Measurements from ENCODE around the gene PELI1. TPM values are rescaled to one million over a fixed set of nuclear protein-coding genes. Genes with fewer than 3 reads are reported as not detected.
"Not testable (repeated sequence)": the region's sequence is repeated elsewhere in the genome, so short reads cannot be mapped to it uniquely, and the experiment has no call there.

Gene PELI1
- total RNA-seq, 2 experiments from 2014 or later = 38.4 to 42.9 TPM

DNA sequence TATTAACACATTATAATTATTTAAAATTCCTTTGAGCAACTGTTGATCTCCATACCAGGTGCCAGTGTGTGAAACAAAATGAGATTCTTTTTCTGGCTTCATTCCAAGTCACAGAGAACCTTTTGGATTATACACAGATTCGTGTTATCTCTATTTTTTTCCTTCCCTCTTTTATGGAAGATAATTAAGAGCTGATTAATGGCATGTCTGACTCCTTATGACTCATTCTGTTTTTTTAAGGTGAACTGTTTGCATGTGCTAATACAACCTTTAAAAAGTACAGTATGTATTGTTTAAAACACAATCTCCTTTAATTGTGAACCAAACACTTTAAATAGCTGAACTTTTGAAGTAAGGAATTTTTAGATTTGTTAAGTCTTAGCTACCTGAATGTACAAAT, 39.3 kb downstream of the PELI1 start:
- H3K27ac Mint-ChIP-seq = no peak overlapping the region
- DNase-seq = no peak
- no peak overlapping the region for H3K4me3 Mint-ChIP-seq
- intact Hi-C loops (cut with micrococcal nuclease) = no loop called here
- H3K9me3 Mint-ChIP-seq = no peaks in the 10 kb centered on the region
- H3K4me1 Mint-ChIP-seq (ENCODE audit: low read depth) = peaks cover 78% of the 10 kb centered on the region
- POLR2A ChIA-PET = interaction anchor here (0.9 kb wide), 1 partner anchor 14 kb away, joined by 3 read pairs; no protein-coding TSS in a partner anchor
- CTCF ChIA-PET = interaction anchor here (1.0 to 1.2 kb wide), 2 partner anchors 48 to 55 kb away, joined by 4 read pairs; no protein-coding TSS in a partner anchor
- H3K36me3 Mint-ChIP-seq = peaks cover 43% of the 10 kb centered on the region
- H3K27me3 Mint-ChIP-seq = no peaks in the 10 kb centered on the region

DNA sequence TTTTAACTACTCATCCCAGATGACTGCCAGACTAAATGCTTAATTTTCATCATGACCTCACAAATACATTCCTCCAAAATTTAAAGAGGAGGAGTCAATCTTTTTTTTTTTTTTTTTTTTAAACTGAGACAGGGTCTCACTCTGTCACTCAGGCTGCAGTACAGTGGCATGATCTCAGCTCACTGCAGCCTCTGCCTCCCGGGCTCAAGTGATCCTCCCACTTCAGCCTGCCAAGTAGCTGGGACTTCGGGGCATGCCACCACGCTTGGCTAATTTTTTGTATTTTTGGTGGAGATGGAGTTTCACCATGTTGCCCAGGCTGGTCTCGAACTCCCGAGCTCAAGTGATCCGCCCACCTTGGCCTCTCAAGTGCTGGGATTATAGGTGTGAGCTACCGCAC, 41.5 kb downstream of the PELI1 start:
- H3K27me3 Mint-ChIP-seq; H3K9me3 Mint-ChIP-seq; intact Hi-C loops (cut with micrococcal nuclease); DNase-seq; H3K4me3 Mint-ChIP-seq: not testable (repeated sequence)
- Mint-ChIP-seq H3K4me1 (ENCODE audit: low read depth) (peaks cover 67% of the 10 kb centered on the region), H3K36me3 (peaks cover 54% of the 10 kb centered on the region), H3K27ac (peak overlapping the region; percentile 49)
- ChIA-PET POLR2A (interaction anchor here (0.7 to 1.5 kb wide), 3 partner anchors 13 to 41 kb away, joined by 3 to 4 read pairs (median 3); no protein-coding TSS in a partner anchor), CTCF (interaction anchor here (0.6 to 1.9 kb wide), 3 partner anchors 209 to 228 kb away, joined by 3 to 6 read pairs (median 5); no protein-coding TSS in a partner anchor)

DNA sequence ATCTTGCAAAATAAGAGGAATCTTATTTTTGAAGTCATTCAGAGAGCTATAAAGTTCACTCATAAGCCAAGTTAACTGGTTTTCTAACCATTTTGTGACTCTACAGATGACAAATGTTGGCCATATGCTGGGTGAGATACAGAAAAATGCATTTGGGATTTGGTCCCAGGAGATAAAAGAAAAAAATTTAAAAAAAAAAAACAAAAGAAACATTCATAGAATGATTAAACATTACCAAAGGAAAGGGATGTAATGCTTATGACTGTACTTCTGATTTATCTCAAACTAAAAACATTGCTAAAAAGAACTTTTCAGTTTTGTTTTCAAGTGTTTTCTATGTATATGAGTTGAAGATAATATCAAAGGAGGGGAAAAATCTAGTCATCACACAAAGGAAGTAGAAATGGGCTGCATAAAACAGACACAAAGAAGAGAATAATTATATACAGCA, 43.1 kb downstream of the PELI1 start:
- POLR2A ChIA-PET = interaction anchor here (0.6 to 2.9 kb wide), 12 partner anchors 10 to 1784 kb away, joined by 3 to 20 read pairs (median 5); no protein-coding TSS in a partner anchor
- CTCF ChIA-PET = interaction anchor here (0.6 to 1.8 kb wide), 11 partner anchors 16 to 637 kb away, joined by 3 to 14 read pairs (median 4); no protein-coding TSS in a partner anchor
- Mint-ChIP-seq H3K36me3 (peaks cover 58% of the 10 kb centered on the region), H3K4me3 (peak overlapping the region; percentile 49), H3K27ac (peak overlapping the region; percentile 78), H3K27me3 (no peaks in the 10 kb centered on the region), H3K4me1 (ENCODE audit: low read depth) (peaks cover 63% of the 10 kb centered on the region), H3K9me3 (no peaks in the 10 kb centered on the region)
- DNase-seq = no peak
- intact Hi-C loops (cut with micrococcal nuclease) = loop anchor here (1.0 to 2.0 kb wide), 9 partner anchors 13 to 225 kb away; partner anchors contain the start of gene PELI1

DNA sequence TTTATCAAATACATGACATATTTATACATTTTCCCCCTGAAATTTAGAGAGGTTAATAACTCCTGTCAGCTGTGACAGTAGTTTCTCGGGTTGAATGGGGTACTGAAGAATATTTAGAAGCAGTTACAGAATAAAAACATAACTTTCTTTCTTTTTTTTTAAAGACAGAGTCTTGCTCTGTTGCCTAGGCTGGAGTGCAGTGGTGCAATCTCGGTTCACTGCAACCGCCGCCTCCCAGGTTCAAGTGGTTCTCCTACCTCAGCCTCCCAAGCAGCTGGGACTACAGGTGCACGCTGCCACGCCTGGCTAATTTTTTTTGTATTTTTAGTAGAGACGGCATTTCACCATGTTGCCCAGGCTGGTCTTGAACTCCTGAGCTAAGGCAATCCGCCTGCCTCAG, 43.6 kb downstream of the PELI1 start:
- Mint-ChIP-seq H3K36me3 (peaks cover 59% of the 10 kb centered on the region), H3K27ac (peak overlapping the region; percentile 78), H3K4me1 (ENCODE audit: low read depth) (peaks cover 58% of the 10 kb centered on the region)
- intact Hi-C loops (cut with micrococcal nuclease) = loop anchor here (2.0 kb wide), 1 partner anchor 102 kb away; no protein-coding TSS in a partner anchor
- ChIA-PET POLR2A (interaction anchor here (1.4 to 2.9 kb wide), 7 partner anchors 14 to 226 kb away, joined by 5 to 20 read pairs (median 8); no protein-coding TSS in a partner anchor), CTCF (interaction anchor here (0.9 to 1.8 kb wide), 6 partner anchors 17 to 228 kb away, joined by 3 to 14 read pairs (median 4); no protein-coding TSS in a partner anchor)
- not testable (repeated sequence) for H3K27me3 Mint-ChIP-seq, H3K4me3 Mint-ChIP-seq, H3K9me3 Mint-ChIP-seq, DNase-seq

DNA sequence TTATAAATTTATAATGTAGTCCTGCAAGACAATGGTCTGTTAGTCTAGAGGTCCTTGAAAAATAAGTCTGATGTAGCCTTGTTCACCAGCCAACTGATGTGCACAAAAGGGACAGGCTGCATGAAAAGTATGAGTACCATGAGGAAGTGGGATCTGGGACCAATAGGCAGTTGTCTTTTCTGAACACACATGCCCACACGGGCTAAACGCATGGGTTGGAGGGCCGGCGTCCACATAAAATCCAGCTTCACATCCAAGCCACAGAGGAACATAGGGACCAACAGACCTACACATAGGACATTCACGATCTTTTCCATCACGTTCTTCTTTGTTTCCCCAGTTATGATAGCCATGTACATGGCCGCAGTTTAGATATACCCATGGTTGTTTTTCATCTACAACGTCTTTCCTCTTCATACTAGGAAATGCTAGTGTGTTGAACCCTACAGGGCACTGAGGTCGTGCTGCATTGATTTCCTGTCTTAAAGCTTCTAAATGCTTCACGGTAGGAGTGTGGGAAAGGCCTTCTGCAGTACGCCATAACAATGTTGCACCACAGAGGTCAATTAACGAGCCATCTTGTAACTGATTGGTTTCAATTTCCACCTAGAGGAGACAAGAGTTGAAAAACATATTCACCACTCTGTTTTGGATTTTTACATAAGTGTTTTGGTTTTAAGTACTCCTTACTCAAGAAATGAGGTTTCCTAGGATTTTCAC, 49.4 kb downstream of the PELI1 start:
- Mint-ChIP-seq H3K9me3 (no peaks in the 10 kb centered on the region), H3K4me1 (ENCODE audit: low read depth) (peaks cover 18% of the 10 kb centered on the region), H3K4me3 (no peak overlapping the region), H3K27ac (no peak overlapping the region), H3K27me3 (no peaks in the 10 kb centered on the region), H3K36me3 (peaks cover 74% of the 10 kb centered on the region)
- no peak for DNase-seq
- intact Hi-C loops (cut with micrococcal nuclease) = no loop called here
- ChIA-PET CTCF (interaction anchor here (0.6 to 0.8 kb wide), 2 partner anchors 40 to 231 kb away, joined by 3 read pairs; no protein-coding TSS in a partner anchor), POLR2A (no interaction called here)

DNA sequence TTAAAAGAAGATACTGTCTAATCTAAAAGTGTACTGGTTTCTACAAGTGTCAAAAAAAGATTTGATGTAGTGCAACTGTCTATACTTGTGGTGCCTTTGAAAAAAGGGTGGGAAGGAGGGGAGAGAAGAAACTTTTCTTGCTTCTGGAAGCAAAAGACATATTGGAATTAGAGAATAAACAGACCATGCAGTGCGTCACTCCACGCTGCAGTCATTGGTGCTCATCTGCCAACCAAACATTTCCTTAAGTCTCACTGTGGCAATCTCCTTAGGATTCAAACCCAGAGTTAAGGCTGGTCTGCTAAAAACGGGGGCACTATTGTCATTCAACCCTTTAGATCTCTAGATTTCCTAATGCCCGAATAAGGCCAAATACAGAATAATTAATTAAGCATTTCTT, 50.9 kb downstream of the PELI1 start:
- H3K9me3 Mint-ChIP-seq = no peaks in the 10 kb centered on the region
- ChIA-PET POLR2A (no interaction called here), CTCF (no interaction called here)
- H3K27ac Mint-ChIP-seq = no peak overlapping the region
- peaks cover 11% of the 10 kb centered on the region for H3K4me1 Mint-ChIP-seq (ENCODE audit: low read depth)
- peaks cover 60% of the 10 kb centered on the region for H3K36me3 Mint-ChIP-seq
- intact Hi-C loops (cut with micrococcal nuclease) = no loop called here
- no peak for DNase-seq
- H3K27me3 Mint-ChIP-seq = no peaks in the 10 kb centered on the region
- H3K4me3 Mint-ChIP-seq = no peak overlapping the region

DNA sequence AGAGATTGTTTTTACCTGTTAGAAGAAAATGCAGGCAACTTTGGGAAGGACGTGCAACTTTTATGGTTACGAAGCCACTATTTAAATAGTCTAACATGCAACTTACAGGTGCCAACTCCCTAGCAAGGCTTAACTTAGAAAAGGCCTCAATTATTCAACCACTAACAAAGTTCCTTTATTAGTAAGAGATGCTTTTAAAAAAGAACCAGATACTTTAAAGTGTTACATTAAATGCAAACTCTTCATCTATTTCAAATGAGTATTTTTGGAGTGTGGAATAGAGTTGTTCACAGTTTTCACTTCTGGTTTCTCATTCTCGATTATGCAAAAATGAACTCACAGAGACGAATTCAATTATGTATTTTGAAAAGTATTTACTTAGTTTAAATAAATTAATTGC, 51.7 kb downstream of the PELI1 start:
- Mint-ChIP-seq H3K36me3 (peaks cover 52% of the 10 kb centered on the region), H3K9me3 (no peaks in the 10 kb centered on the region), H3K27me3 (no peaks in the 10 kb centered on the region), H3K4me1 (ENCODE audit: low read depth) (peaks cover 9% of the 10 kb centered on the region), H3K4me3 (no peak overlapping the region), H3K27ac (no peak overlapping the region)
- ChIA-PET POLR2A (no interaction called here), CTCF (no interaction called here)
- no peak for DNase-seq
- intact Hi-C loops (cut with micrococcal nuclease) = no loop called here

DNA sequence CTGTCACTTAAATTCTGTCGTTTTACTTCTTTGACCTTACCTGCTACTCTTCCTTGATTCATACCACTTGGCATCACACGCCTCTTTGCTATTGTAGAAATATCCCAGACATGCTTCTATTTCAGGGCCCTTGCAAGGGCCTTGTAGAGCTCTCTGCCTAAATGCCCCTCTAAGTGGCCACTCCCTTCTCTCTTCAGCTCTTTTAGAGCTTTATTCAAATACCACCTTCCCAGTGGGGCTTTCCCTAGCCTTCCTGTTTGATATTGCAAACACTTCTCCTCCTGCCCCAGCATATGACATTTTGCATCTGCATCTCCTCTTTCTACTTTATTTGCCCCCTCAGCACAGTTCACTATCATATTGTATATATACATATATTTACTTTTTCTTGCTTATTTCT, 54.0 kb downstream of the PELI1 start:
- H3K9me3 Mint-ChIP-seq = no peaks in the 10 kb centered on the region
- no peak overlapping the region for H3K4me3 Mint-ChIP-seq
- CTCF ChIA-PET = no interaction called here
- intact Hi-C loops (cut with micrococcal nuclease) = no loop called here
- peaks cover 7% of the 10 kb centered on the region for H3K4me1 Mint-ChIP-seq (ENCODE audit: low read depth)
- POLR2A ChIA-PET = no interaction called here
- DNase-seq = no peak
- no peak overlapping the region for H3K27ac Mint-ChIP-seq
- no peaks in the 10 kb centered on the region for H3K27me3 Mint-ChIP-seq
- peaks cover 33% of the 10 kb centered on the region for H3K36me3 Mint-ChIP-seq

DNA sequence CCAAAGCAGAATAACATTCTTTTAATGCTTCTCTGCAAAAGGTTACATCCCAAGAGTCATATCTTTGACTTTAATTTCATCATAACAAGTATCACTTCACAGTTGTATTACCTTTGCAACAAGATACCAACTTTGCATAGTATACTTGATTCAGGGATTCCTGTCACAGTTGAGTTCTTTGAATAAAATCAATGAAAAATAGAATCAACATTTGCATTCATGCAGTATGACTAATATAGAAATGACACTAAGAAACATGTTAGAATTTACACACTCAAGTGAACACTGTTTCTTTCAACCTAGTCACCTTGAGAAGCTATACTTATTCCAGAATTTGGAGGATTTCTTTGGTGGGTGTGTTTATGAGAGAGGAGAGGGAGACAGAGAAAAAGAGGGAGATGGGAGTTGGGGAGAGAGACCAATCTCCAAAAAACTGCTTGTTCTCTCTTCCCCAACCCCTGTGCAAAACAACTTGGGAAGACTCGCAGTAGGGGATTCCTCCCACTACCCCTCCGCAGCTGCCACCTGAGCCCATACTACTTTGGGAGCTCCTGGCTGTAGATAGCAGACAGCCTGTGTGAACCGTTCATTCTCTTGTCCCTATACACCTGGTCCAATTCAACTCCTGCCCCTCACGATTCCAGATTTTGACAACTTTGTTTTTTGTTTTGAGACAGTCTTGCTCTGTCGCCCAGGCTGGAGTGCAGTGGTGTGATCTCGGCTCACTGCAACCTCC, 57.7 kb downstream of the PELI1 start:
- H3K36me3 Mint-ChIP-seq = peaks cover 11% of the 10 kb centered on the region
- no peaks in the 10 kb centered on the region for H3K9me3 Mint-ChIP-seq
- no peak overlapping the region for H3K27ac Mint-ChIP-seq
- ChIA-PET POLR2A (no interaction called here), CTCF (no interaction called here)
- H3K4me1 Mint-ChIP-seq (ENCODE audit: low read depth) = peaks cover 7% of the 10 kb centered on the region
- intact Hi-C loops (cut with micrococcal nuclease) = no loop called here
- H3K4me3 Mint-ChIP-seq = no peak overlapping the region
- no peak for DNase-seq
- peaks cover 4% of the 10 kb centered on the region for H3K27me3 Mint-ChIP-seq

DNA sequence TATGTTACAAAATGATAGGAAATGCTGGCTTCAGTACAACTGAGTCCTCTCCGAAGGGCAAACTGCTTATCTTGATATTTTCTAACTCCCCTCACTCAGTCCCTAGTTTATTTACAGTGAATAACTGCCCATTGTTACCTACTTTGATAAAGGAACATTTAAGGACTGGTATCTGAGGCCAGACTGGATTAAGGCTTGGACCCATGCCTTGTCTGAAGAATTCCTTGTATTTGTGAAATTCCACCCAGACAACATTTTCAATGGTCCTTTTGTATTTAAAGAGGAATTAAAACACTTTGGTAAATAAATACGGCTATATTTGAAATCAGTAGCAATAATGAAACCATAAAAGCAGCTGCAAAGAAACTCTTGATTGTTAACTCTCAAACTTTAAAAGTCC, 58.3 kb downstream of the PELI1 start:
- POLR2A ChIA-PET = no interaction called here
- H3K27ac Mint-ChIP-seq = no peak overlapping the region
- CTCF ChIA-PET = no interaction called here
- peaks cover 4% of the 10 kb centered on the region for H3K4me1 Mint-ChIP-seq (ENCODE audit: low read depth)
- no peak overlapping the region for H3K4me3 Mint-ChIP-seq
- no peaks in the 10 kb centered on the region for H3K9me3 Mint-ChIP-seq
- DNase-seq = no peak
- intact Hi-C loops (cut with micrococcal nuclease) = no loop called here
- peaks cover 6% of the 10 kb centered on the region for H3K36me3 Mint-ChIP-seq
- peaks cover 4% of the 10 kb centered on the region for H3K27me3 Mint-ChIP-seq

DNA sequence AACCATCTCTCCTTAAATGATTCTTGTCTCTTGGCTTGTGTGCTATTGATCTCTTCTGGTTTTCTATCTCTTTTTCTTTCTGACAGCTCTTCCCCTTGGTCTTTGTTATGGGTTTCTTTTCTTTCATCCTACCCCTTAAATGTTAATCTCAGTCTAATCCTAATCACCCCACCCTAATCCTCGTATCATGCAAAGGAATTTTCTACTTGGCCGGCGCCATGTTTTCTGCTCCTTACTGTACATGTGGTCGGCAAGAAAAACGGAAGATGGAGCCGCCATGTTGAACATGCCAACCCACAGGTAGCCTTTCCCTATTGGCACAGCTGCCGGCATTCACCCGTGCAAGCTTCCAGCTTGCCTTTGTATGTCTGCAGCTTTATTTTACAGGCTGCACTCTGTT, 63.2 kb downstream of the PELI1 start:
- H3K9me3 Mint-ChIP-seq = no peaks in the 10 kb centered on the region
- no peak overlapping the region for H3K27ac Mint-ChIP-seq
- peaks cover 4% of the 10 kb centered on the region for H3K27me3 Mint-ChIP-seq
- no peak for DNase-seq
- H3K4me1 Mint-ChIP-seq (ENCODE audit: low read depth) = no peaks in the 10 kb centered on the region
- no peaks in the 10 kb centered on the region for H3K36me3 Mint-ChIP-seq
- CTCF ChIA-PET = no interaction called here
- POLR2A ChIA-PET = no interaction called here
- intact Hi-C loops (cut with micrococcal nuclease) = no loop called here
- H3K4me3 Mint-ChIP-seq = no peak overlapping the region

DNA sequence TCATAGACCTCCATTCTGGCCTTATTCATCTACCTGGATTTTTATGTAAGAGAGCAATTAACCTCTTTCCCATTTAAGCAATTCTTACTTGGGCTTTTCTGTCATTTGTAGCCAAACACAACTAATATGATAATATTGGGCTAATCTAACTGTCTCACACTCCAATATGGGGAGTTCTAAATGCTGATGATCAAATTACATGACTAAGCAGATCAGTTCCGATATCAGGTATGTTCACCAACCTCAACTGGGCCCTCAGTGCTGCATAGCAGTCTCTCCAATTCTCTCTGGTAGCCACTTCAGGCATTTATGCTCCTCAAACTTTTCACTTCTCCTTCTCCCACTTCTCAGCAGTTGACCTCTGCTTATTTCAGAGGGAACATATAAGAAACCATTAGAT, 64.0 kb downstream of the PELI1 start:
- no peaks in the 10 kb centered on the region for H3K4me1 Mint-ChIP-seq (ENCODE audit: low read depth)
- no peaks in the 10 kb centered on the region for H3K36me3 Mint-ChIP-seq
- DNase-seq = no peak
- H3K27ac Mint-ChIP-seq = no peak overlapping the region
- intact Hi-C loops (cut with micrococcal nuclease) = no loop called here
- H3K9me3 Mint-ChIP-seq = no peaks in the 10 kb centered on the region
- H3K27me3 Mint-ChIP-seq = peaks cover 4% of the 10 kb centered on the region
- ChIA-PET POLR2A (no interaction called here), CTCF (interaction anchor here (0.6 kb wide), 1 partner anchor 177 kb away, joined by 3 read pairs; no protein-coding TSS in a partner anchor)
- no peak overlapping the region for H3K4me3 Mint-ChIP-seq

All from activated CD4-positive, alpha-beta memory T cell treated with anti-CD3 and anti-CD28 coated beads for 36 hours (primary cell).